22Rv1 (cell line): ENCODE measurements around the gene JARID2.

ENCODE experiments used
- CTCF ChIP-seq: fragments of 450-650 bp; IDR thresholded peaks from 2 replicates; pipeline ENCODE4 v1.5.1; 2017; ENCODE audit warnings: mild to moderate bottlenecking
- ZFX ChIP-seq: fragments of 450-650 bp; IDR thresholded peaks from 2 replicates; pipeline ENCODE4 v1.6.1; 2017; ENCODE audit warnings: antibody characterized with exemption, borderline replicate concordance

GRCh38 chr6:15473741-15474161, 227.9 kb downstream of the JARID2 start:
- TF ChIP-seq CTCF = no peak
- no peak for TF ChIP-seq ZFX
